ENCODE measurements around the gene MMS19.

DNA sequence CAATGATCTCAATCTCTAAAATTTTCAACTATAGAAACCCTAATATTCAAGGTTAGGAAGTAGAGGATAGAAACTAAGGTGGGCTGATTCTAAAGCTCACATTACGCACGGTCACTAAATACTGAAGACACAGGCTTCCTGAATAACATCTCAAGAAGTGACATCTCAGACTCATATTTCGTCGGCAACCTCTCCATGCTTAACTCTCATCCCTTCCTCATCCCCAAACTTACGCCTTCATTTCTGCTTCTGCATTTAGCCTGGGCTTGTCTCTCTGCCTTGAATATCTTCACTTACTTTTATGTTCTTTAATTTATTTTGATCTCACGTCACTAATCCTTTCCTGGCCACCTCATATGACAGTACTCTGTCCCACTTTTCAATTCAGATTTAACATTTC, 63.0 kb downstream of the MMS19 start:
- no peak for TF ChIP-seq EZH2 (IDR thresholded peaks at IDR 0.05; ENCODE audit: borderline replicate concordance, low read depth, low read length, poor library complexity, severe bottlenecking)
- TF ChIP-seq, protein P1, sequence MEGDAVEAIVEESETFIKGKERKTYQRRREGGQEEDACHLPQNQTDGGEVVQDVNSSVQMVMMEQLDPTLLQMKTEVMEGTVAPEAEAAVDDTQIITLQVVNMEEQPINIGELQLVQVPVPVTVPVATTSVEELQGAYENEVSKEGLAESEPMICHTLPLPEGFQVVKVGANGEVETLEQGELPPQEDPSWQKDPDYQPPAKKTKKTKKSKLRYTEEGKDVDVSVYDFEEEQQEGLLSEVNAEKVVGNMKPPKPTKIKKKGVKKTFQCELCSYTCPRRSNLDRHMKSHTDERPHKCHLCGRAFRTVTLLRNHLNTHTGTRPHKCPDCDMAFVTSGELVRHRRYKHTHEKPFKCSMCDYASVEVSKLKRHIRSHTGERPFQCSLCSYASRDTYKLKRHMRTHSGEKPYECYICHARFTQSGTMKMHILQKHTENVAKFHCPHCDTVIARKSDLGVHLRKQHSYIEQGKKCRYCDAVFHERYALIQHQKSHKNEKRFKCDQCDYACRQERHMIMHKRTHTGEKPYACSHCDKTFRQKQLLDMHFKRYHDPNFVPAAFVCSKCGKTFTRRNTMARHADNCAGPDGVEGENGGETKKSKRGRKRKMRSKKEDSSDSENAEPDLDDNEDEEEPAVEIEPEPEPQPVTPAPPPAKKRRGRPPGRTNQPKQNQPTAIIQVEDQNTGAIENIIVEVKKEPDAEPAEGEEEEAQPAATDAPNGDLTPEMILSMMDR (conservative IDR thresholded peaks at IDR 0.05; ENCODE audit: low read depth, low read length): no peak

Data from A673 (cell line).